H1 (cell line): ENCODE results near the gene PLA2G4F.

ENCODE experiments used
- CREB1 ChIP-seq: IDR thresholded peaks from 2 replicates; pipeline ENCODE4 v1.6.1; 2012; ENCODE audit warnings: inconsistent platforms
- EZH2 ChIP-seq: fragments of 200-600 bp; sonication (generic); IDR thresholded peaks from 2 replicates; pipeline ENCODE4 v1.7.1; 2012; ENCODE audit warnings: low read depth, mild to moderate bottlenecking, moderate library complexity, low read length, inconsistent platforms; ENCODE audit not compliant: severe bottlenecking
- POLR2A ChIP-seq, 2 experiments: IDR thresholded peaks; 1 replicate in 1 of 2; 2 replicates in 1 of 2; pipeline ENCODE4 v1.6.1; 2011; ENCODE audit warnings: low read depth in 2 of 2, low read length in 2 of 2, mild to moderate bottlenecking in 2 of 2; ENCODE audit errors: control extremely low read depth in 1 of 2
- RAD21 ChIP-seq, 2 experiments: IDR thresholded peaks in 1 of 2; conservative IDR thresholded peaks in 1 of 2; 2 replicates each; pipeline ENCODE4 v1.6.1; 2011; ENCODE audit warnings: low read depth in 2 of 2, low read length in 2 of 2, improper control_type of control experiment in 1 of 2, inconsistent platforms in 1 of 2, mild to moderate bottlenecking in 1 of 2, moderate library complexity in 1 of 2
- SIN3A ChIP-seq, 2 experiments: IDR thresholded peaks in 1 of 2; conservative IDR thresholded peaks in 1 of 2; 2 replicates each; pipeline ENCODE4 v1.6.1; 2011 to 2012; ENCODE audit warnings: low read length in 2 of 2, improper control_type of control experiment in 1 of 2, low read depth in 1 of 2, mild to moderate bottlenecking in 1 of 2
- ZNF274 ChIP-seq: IDR thresholded peaks from 2 replicates; pipeline ENCODE4 v1.7.0; 2012; ENCODE audit warnings: low read length, borderline replicate concordance; ENCODE audit errors: extremely low read depth
- TF ChIP-seq, protein P1 (sequence below), 3 experiments: IDR thresholded peaks; 1 replicate in 2 of 3; 2 replicates in 1 of 3; pipeline versions ENCODE4 v1.5.1 to v1.6.1; 2011; ENCODE audit warnings: low read length in 3 of 3, mild to moderate bottlenecking in 3 of 3, inconsistent platforms in 2 of 3, low read depth in 1 of 3, moderate library complexity in 1 of 3; ENCODE audit not compliant: insufficient read depth in 1 of 3; ENCODE audit errors: control extremely low read depth in 1 of 3

DNA sequence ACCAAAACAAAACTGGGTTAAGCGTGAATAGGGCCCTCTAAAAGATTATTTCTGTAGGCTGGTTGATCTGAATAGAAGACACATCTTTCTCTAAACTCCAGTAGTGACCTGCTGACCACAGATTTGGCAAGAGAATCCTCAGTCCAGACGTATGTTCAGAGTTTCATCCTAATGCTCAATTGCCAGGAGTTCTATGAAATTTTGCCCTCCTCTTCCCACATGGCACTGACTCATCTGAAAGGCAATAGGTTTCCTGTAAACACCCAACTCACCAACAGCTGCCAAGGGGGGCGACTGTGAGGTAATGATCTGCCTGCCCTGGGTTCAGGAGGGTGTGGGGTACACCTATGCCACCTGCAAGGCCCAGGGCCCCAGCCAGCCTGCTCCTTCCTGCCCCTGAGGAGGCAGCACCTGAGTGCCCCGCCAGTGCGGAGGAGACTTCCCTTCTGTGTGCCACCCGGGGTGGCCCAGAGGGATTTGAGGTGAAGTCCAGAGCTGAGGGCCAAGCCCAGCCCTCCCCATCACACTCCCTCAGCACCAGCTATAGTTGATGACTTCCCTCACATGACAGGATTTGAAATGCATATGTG is 53.7 kb downstream of the PLA2G4F start:
- TF ChIP-seq, protein P1, sequence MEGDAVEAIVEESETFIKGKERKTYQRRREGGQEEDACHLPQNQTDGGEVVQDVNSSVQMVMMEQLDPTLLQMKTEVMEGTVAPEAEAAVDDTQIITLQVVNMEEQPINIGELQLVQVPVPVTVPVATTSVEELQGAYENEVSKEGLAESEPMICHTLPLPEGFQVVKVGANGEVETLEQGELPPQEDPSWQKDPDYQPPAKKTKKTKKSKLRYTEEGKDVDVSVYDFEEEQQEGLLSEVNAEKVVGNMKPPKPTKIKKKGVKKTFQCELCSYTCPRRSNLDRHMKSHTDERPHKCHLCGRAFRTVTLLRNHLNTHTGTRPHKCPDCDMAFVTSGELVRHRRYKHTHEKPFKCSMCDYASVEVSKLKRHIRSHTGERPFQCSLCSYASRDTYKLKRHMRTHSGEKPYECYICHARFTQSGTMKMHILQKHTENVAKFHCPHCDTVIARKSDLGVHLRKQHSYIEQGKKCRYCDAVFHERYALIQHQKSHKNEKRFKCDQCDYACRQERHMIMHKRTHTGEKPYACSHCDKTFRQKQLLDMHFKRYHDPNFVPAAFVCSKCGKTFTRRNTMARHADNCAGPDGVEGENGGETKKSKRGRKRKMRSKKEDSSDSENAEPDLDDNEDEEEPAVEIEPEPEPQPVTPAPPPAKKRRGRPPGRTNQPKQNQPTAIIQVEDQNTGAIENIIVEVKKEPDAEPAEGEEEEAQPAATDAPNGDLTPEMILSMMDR (IDR thresholded peaks at IDR 0.05; ENCODE audit: control extremely low read depth in 1 of 3, insufficient read depth in 1 of 3, low read depth in 1 of 3, low read length in 3 of 3), result no peak
- TF ChIP-seq POLR2A (IDR thresholded peaks at IDR 0.05; ENCODE audit: control extremely low read depth in 1 of 2, low read depth in 2 of 2, low read length in 2 of 2) (no peak), SIN3A (conservative IDR thresholded peaks at IDR 0.05 in 1 of 2, IDR thresholded peaks at IDR 0.05 in 1 of 2; ENCODE audit: low read depth in 1 of 2, low read length in 2 of 2) (no peak), CREB1 (no peak), EZH2 (no peak), ZNF274 (no peak), RAD21 (IDR thresholded peaks at IDR 0.05 in 1 of 2, conservative IDR thresholded peaks at IDR 0.05 in 1 of 2; ENCODE audit: low read depth in 2 of 2, low read length in 2 of 2) (no peak)
